ENCODE data around the gene PRKCA. TPM values are rescaled to one million over a fixed set of nuclear protein-coding genes. Genes with fewer than 3 reads are reported as not detected.

Gene PRKCA
- total RNA-seq, 1 experiment from 2014 or later: 20.7 TPM

DNA sequence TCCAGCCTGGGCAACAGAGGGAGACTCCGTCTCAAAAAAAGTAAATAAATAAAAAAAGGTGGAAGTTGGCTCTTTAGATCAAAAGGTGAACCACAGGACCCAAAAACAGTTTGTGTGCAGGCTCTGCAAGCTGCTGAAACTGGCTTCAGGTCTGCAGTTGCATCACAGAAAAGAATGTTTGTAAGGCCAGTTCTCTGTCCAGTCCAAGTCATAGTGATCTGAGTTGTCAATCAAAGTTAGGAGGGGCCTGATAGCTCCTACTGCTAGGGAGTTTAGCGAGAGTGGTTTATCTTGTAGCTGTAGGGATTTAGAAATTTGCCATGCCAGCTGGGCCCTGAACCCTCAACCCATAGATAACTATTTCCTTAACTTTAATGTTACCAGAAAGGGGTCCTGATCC is 431.3 kb downstream of the PRKCA start:
- no peaks in the 10 kb centered on the region for H3K4me1 Mint-ChIP-seq (ENCODE audit: insufficient read depth, unreplicated experiment)
- H3K27ac Mint-ChIP-seq (ENCODE audit: low read depth, unreplicated experiment): no peak overlapping the region
- TF ChIP-seq, protein P1, sequence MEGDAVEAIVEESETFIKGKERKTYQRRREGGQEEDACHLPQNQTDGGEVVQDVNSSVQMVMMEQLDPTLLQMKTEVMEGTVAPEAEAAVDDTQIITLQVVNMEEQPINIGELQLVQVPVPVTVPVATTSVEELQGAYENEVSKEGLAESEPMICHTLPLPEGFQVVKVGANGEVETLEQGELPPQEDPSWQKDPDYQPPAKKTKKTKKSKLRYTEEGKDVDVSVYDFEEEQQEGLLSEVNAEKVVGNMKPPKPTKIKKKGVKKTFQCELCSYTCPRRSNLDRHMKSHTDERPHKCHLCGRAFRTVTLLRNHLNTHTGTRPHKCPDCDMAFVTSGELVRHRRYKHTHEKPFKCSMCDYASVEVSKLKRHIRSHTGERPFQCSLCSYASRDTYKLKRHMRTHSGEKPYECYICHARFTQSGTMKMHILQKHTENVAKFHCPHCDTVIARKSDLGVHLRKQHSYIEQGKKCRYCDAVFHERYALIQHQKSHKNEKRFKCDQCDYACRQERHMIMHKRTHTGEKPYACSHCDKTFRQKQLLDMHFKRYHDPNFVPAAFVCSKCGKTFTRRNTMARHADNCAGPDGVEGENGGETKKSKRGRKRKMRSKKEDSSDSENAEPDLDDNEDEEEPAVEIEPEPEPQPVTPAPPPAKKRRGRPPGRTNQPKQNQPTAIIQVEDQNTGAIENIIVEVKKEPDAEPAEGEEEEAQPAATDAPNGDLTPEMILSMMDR (IDR thresholded peaks at IDR 0.05; ENCODE audit: unreplicated experiment): no peak
- intact Hi-C loops (cut with micrococcal nuclease): no loop called here
- no peaks in the 10 kb centered on the region for H3K9me3 Mint-ChIP-seq (ENCODE audit: unreplicated experiment)
- ChIA-PET POLR2A (no interaction called here), CTCF (interaction anchor here (0.6 kb wide), 1 partner anchor 497 kb away, joined by 3 read pairs; no protein-coding TSS in a partner anchor)
- BruUV-seq (replicated peaks): no TSS peak
- no peaks in the 10 kb centered on the region for H3K27me3 Mint-ChIP-seq (ENCODE audit: insufficient read depth, unreplicated experiment)
- no peak overlapping the region for H3K4me3 Mint-ChIP-seq (ENCODE audit: unreplicated experiment)
- no peak for DNase-seq (ENCODE audit: unreplicated experiment)
- no peaks in the 10 kb centered on the region for H3K36me3 Mint-ChIP-seq (ENCODE audit: insufficient read depth, unreplicated experiment)

DNA sequence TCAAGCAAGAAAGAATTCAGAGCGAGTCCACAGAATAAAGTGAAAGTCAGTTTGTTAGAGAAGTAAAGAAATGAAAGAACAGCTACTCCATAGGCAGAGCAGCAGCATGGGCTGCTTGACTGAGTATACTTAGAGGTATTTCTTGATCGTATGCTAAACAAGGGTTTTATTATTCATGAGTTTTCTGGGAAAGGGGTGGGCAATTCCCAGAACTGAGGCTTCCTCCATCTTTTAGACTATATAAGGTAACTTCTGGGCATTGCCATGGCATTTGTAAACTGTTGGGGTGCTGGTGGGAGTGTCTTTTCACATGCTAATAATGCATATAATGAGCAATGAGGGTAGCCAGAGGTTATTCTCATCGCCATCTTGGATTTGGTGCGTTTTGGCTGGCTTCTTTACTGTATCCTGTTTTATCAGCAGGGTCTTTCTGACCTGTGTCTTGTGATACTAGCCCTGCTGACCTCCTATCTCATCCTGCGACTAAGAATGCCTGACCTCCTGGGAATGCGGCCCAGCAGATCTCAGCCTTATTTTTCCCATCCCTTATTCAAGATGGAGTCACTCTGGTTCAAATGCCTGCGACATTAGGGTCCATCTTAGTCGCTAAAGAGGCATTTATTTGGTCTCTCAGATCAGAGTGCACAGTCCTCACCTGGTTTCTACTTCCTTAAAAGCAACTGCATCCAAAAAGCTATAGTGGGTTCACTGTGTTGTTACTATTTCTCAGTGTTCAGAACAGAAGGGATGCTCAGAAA is 432.0 kb downstream of the PRKCA start:
- POLR2A ChIA-PET: no interaction called here
- no TSS peak for BruUV-seq (replicated peaks)
- Mint-ChIP-seq H3K4me3 (ENCODE audit: unreplicated experiment) (no peak overlapping the region), H3K27ac (ENCODE audit: low read depth, unreplicated experiment) (no peak overlapping the region), H3K4me1 (ENCODE audit: insufficient read depth, unreplicated experiment) (no peaks in the 10 kb centered on the region), H3K27me3 (ENCODE audit: insufficient read depth, unreplicated experiment) (no peaks in the 10 kb centered on the region), H3K36me3 (ENCODE audit: insufficient read depth, unreplicated experiment) (no peaks in the 10 kb centered on the region), H3K9me3 (ENCODE audit: unreplicated experiment) (no peaks in the 10 kb centered on the region)
- no peak for DNase-seq (ENCODE audit: unreplicated experiment)
- CTCF ChIA-PET: no interaction called here
- intact Hi-C loops (cut with micrococcal nuclease): no loop called here
- TF ChIP-seq, protein P1 (IDR thresholded peaks at IDR 0.05; ENCODE audit: unreplicated experiment): no peak

DNA sequence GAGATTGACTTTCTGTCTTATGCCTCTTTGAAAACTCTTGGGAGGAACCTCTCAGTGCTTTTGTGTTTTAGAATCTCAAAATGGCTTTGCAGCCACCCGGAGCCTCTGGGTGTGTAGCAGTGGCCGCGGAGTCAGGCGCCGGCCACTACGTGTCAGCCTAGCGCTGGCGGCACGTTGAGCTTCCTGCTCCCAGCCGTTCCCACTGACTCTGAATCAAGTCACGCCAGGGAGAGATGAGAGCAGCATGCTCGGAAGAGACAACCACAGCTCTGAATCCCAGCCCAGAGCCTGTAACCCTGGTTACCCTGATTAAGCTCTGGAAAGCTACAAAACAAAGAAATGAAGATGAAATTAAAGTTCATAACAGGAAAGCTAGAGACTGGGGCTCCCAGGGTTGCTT is 435.1 kb downstream of the PRKCA start:
- DNase-seq (ENCODE audit: unreplicated experiment): no peak
- no peak overlapping the region for H3K4me3 Mint-ChIP-seq (ENCODE audit: unreplicated experiment)
- ChIA-PET CTCF (interaction anchor here (1.1 to 1.6 kb wide), 3 partner anchors 9 to 483 kb away, joined by 3 to 5 read pairs (median 3); no protein-coding TSS in a partner anchor), POLR2A (no interaction called here)
- H3K9me3 Mint-ChIP-seq (ENCODE audit: unreplicated experiment): no peaks in the 10 kb centered on the region
- TF ChIP-seq, protein P1 (IDR thresholded peaks at IDR 0.05; ENCODE audit: unreplicated experiment): no peak
- intact Hi-C loops (cut with micrococcal nuclease): no loop called here
- H3K36me3 Mint-ChIP-seq (ENCODE audit: insufficient read depth, unreplicated experiment): no peaks in the 10 kb centered on the region
- H3K4me1 Mint-ChIP-seq (ENCODE audit: insufficient read depth, unreplicated experiment): no peaks in the 10 kb centered on the region
- BruUV-seq (replicated peaks): no TSS peak
- H3K27me3 Mint-ChIP-seq (ENCODE audit: insufficient read depth, unreplicated experiment): no peaks in the 10 kb centered on the region
- no peak overlapping the region for H3K27ac Mint-ChIP-seq (ENCODE audit: low read depth, unreplicated experiment)

DNA sequence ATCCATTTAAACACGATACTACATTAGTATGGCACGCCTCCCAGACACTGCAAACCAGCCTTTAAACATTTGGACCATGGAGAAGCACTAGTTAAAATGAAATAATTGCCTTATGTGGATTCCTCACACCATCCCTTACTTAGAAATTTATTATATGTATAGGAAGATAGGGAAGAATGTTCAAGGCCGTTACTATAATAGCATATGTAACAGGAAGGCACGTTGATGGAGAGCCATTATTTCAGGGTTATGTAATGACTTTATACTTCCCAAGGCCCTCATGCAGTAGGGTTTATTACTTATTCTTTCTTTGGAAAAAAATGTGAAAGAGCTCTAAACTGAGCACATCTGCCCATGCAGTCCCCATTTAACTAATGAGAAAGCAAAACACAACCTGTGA is 435.9 kb downstream of the PRKCA start:
- POLR2A ChIA-PET: no interaction called here
- no TSS peak for BruUV-seq (replicated peaks)
- Mint-ChIP-seq H3K9me3 (ENCODE audit: unreplicated experiment) (no peaks in the 10 kb centered on the region), H3K36me3 (ENCODE audit: insufficient read depth, unreplicated experiment) (no peaks in the 10 kb centered on the region), H3K4me1 (ENCODE audit: insufficient read depth, unreplicated experiment) (no peaks in the 10 kb centered on the region), H3K27ac (ENCODE audit: low read depth, unreplicated experiment) (no peak overlapping the region), H3K27me3 (ENCODE audit: insufficient read depth, unreplicated experiment) (no peaks in the 10 kb centered on the region), H3K4me3 (ENCODE audit: unreplicated experiment) (no peak overlapping the region)
- CTCF ChIA-PET: interaction anchor here (1.1 kb wide), 1 partner anchor 168 kb away, joined by 3 read pairs; no protein-coding TSS in a partner anchor
- intact Hi-C loops (cut with micrococcal nuclease): no loop called here
- DNase-seq (ENCODE audit: unreplicated experiment): no peak
- TF ChIP-seq, protein P1 (IDR thresholded peaks at IDR 0.05; ENCODE audit: unreplicated experiment): no peak

Measured in MCF 10A (cell line).